Upper lobe of left lung (tissue), 4 donors: ENCODE measurements around the gene NANOGP8.

Experiments used
- CTCF ChIP-seq, 6 experiments: fragments of 450-650 bp in 4 of 6; fragments of 200-600 bp in 2 of 6; sonication (generic) in 2 of 6; IDR thresholded peaks; one replicate each; pipeline ENCODE4 v1.5.1; 2016 to 2019; ENCODE audit warnings: antibody characterized with exemption in 6 of 6
- POLR2AphosphoS5 ChIP-seq, 2 donors: sonication (generic); formaldehyde crosslinking; IDR thresholded peaks; one replicate each; pipeline ENCODE4 v1.5.1; 2017; ENCODE audit warnings: antibody characterized with exemption in 2 of 2

- TF ChIP-seq CTCF (IDR thresholded peaks at IDR 0.05) (no peak), POLR2AphosphoS5 (IDR thresholded peaks at IDR 0.05) (no peak)
Measured at GRCh38 chr15:35107561-35107960, 22.5 kb upstream of the NANOGP8 start.
